ENCODE measurements around the gene C7orf25.

Gene C7orf25

GRCh38 chr7:42911454-42912447 is at the start of gene C7orf25:
Gene C7orf25 (minus strand): TSS chr7:42912070. CDS start chr7:42910900, 1,170 bp downstream.
- Histone ChIP-seq H3K4me1 (peaks cover 5% of the 10 kb centered on the region), H3K27me3 (ENCODE audit: low read depth) (no peaks in the 10 kb centered on the region), H3K9me3 (no peaks in the 10 kb centered on the region), H3K4me3 (peak within 1 kb of the TSS; percentile 39), H3K36me3 (replicated peaks) (peaks cover 20% of the 10 kb centered on the region)
- peak; percentile 88 to 96 for DNase-seq (ENCODE audit: low spot score in 2 of 2)
- in situ Hi-C loops (cut with MboI; ENCODE audit: low sequenced_read_pairs) = no loop called here

GRCh38 chr7:42961170-42961569 is 49.3 kb upstream of the C7orf25 start:
- H3K36me3 ChIP-seq (replicated peaks) = no peaks in the 10 kb centered on the region
- no peak overlapping the region for H3K4me3 ChIP-seq
- no peaks in the 10 kb centered on the region for H3K27me3 ChIP-seq (ENCODE audit: low read depth)
- DNase-seq (ENCODE audit: low spot score in 2 of 2) = no peak
- no peaks in the 10 kb centered on the region for H3K4me1 ChIP-seq
- in situ Hi-C loops (cut with MboI; ENCODE audit: low sequenced_read_pairs) = no loop called here
- H3K9me3 ChIP-seq = no peaks in the 10 kb centered on the region

- Histone ChIP-seq H3K4me3 (no peak overlapping the region), H3K9me3 (no peaks in the 10 kb centered on the region), H3K27me3 (ENCODE audit: low read depth) (no peaks in the 10 kb centered on the region), H3K4me1 (no peaks in the 10 kb centered on the region), H3K36me3 (replicated peaks) (no peaks in the 10 kb centered on the region)
- DNase-seq (ENCODE audit: low spot score in 2 of 2) = no peak
- in situ Hi-C loops (cut with MboI; ENCODE audit: low sequenced_read_pairs) = no loop called here
Measured at GRCh38 chr7:42960762-42961161, 48.9 kb upstream of the C7orf25 start.

GRCh38 chr7:42959549-42959948 is 47.7 kb upstream of the C7orf25 start:
- no peak for DNase-seq (ENCODE audit: low spot score in 2 of 2)
- Histone ChIP-seq H3K9me3 (no peaks in the 10 kb centered on the region), H3K36me3 (replicated peaks) (no peaks in the 10 kb centered on the region), H3K4me3 (no peak overlapping the region), H3K27me3 (ENCODE audit: low read depth) (no peaks in the 10 kb centered on the region), H3K4me1 (no peaks in the 10 kb centered on the region)
- in situ Hi-C loops (cut with MboI; ENCODE audit: low sequenced_read_pairs) = no loop called here

GRCh38 chr7:42956062-42956461 is 44.2 kb upstream of the C7orf25 start:
- DNase-seq (ENCODE audit: low spot score in 2 of 2) = no peak
- H3K4me1 ChIP-seq = no peaks in the 10 kb centered on the region
- in situ Hi-C loops (cut with MboI; ENCODE audit: low sequenced_read_pairs) = no loop called here
- no peaks in the 10 kb centered on the region for H3K36me3 ChIP-seq (replicated peaks)
- H3K27me3 ChIP-seq (ENCODE audit: low read depth) = no peaks in the 10 kb centered on the region; the same call in 1 of the 2 replicates
- no peak overlapping the region for H3K4me3 ChIP-seq
- H3K9me3 ChIP-seq = no peaks in the 10 kb centered on the region

- DNase-seq (ENCODE audit: low spot score in 2 of 2) = no peak
- Histone ChIP-seq H3K27me3 (ENCODE audit: low read depth) (no peaks in the 10 kb centered on the region; the same call in 1 of the 2 replicates), H3K4me3 (no peak overlapping the region), H3K4me1 (no peaks in the 10 kb centered on the region), H3K36me3 (replicated peaks) (no peaks in the 10 kb centered on the region), H3K9me3 (no peaks in the 10 kb centered on the region)
- in situ Hi-C loops (cut with MboI; ENCODE audit: low sequenced_read_pairs) = no loop called here
Measured at GRCh38 chr7:42953994-42954393, 42.1 kb upstream of the C7orf25 start.

GRCh38 chr7:42952328-42952727 is 40.5 kb upstream of the C7orf25 start:
- H3K36me3 ChIP-seq (replicated peaks) = no peaks in the 10 kb centered on the region
- no peak overlapping the region for H3K4me3 ChIP-seq
- H3K27me3 ChIP-seq (ENCODE audit: low read depth) = no peaks in the 10 kb centered on the region; the same call in 1 of the 2 replicates
- DNase-seq (ENCODE audit: low spot score in 2 of 2) = no peak
- H3K9me3 ChIP-seq = no peaks in the 10 kb centered on the region
- H3K4me1 ChIP-seq = no peaks in the 10 kb centered on the region
- in situ Hi-C loops (cut with MboI; ENCODE audit: low sequenced_read_pairs) = no loop called here

- H3K36me3 ChIP-seq (replicated peaks) = no peaks in the 10 kb centered on the region
- no peaks in the 10 kb centered on the region for H3K9me3 ChIP-seq
- DNase-seq (ENCODE audit: low spot score in 2 of 2) = no peak
- H3K4me3 ChIP-seq = no peak overlapping the region
- in situ Hi-C loops (cut with MboI; ENCODE audit: low sequenced_read_pairs) = no loop called here
- H3K4me1 ChIP-seq = no peaks in the 10 kb centered on the region
- no peaks in the 10 kb centered on the region; the same call in 1 of the 2 replicates for H3K27me3 ChIP-seq (ENCODE audit: low read depth)
Measured at GRCh38 chr7:42950417-42950816, 38.5 kb upstream of the C7orf25 start.

- H3K36me3 ChIP-seq (replicated peaks) = no peaks in the 10 kb centered on the region
- no peaks in the 10 kb centered on the region; the same call in 1 of the 2 replicates for H3K27me3 ChIP-seq (ENCODE audit: low read depth)
- H3K9me3 ChIP-seq = no peaks in the 10 kb centered on the region
- H3K4me1 ChIP-seq = no peaks in the 10 kb centered on the region
- in situ Hi-C loops (cut with MboI; ENCODE audit: low sequenced_read_pairs) = loop anchor here (25.0 kb wide), 1 partner anchor 490 kb away; no protein-coding TSS in a partner anchor
- no peak for DNase-seq (ENCODE audit: low spot score in 2 of 2)
- no peak overlapping the region for H3K4me3 ChIP-seq
Measured at GRCh38 chr7:42947521-42947920, 35.7 kb upstream of the C7orf25 start.

- no peaks in the 10 kb centered on the region for H3K9me3 ChIP-seq
- no peak for DNase-seq (ENCODE audit: low spot score in 2 of 2)
- no peaks in the 10 kb centered on the region for H3K36me3 ChIP-seq (replicated peaks)
- no peak overlapping the region for H3K4me3 ChIP-seq
- H3K4me1 ChIP-seq = no peaks in the 10 kb centered on the region
- H3K27me3 ChIP-seq (ENCODE audit: low read depth) = no peaks in the 10 kb centered on the region; the same call in 1 of the 2 replicates
- in situ Hi-C loops (cut with MboI; ENCODE audit: low sequenced_read_pairs) = loop anchor here (25.0 kb wide), 1 partner anchor 491 kb away; no protein-coding TSS in a partner anchor
Measured at GRCh38 chr7:42946627-42946950, 34.7 kb upstream of the C7orf25 start.

- in situ Hi-C loops (cut with MboI; ENCODE audit: low sequenced_read_pairs) = loop anchor here (25.0 kb wide), 1 partner anchor 491 kb away; no protein-coding TSS in a partner anchor
- no peak for DNase-seq (ENCODE audit: low spot score in 2 of 2)
- H3K9me3 ChIP-seq = no peaks in the 10 kb centered on the region
- no peak overlapping the region for H3K4me3 ChIP-seq
- no peaks in the 10 kb centered on the region for H3K36me3 ChIP-seq (replicated peaks)
- H3K4me1 ChIP-seq = no peaks in the 10 kb centered on the region
- no peaks in the 10 kb centered on the region; the same call in 1 of the 2 replicates for H3K27me3 ChIP-seq (ENCODE audit: low read depth)
Measured at GRCh38 chr7:42945821-42946626, 34.2 kb upstream of the C7orf25 start.

GRCh38 chr7:42940985-42941847 is 29.3 kb upstream of the C7orf25 start:
- no peaks in the 10 kb centered on the region for H3K4me1 ChIP-seq
- peak; percentile 51 to 86 for DNase-seq (ENCODE audit: low spot score in 2 of 2)
- peaks cover 29% of the 10 kb centered on the region for H3K36me3 ChIP-seq (replicated peaks)
- H3K27me3 ChIP-seq (ENCODE audit: low read depth) = no peaks in the 10 kb centered on the region
- in situ Hi-C loops (cut with MboI; ENCODE audit: low sequenced_read_pairs) = loop anchor here (25.0 kb wide), 1 partner anchor 496 kb away; no protein-coding TSS in a partner anchor
- H3K9me3 ChIP-seq = no peaks in the 10 kb centered on the region
- no peak overlapping the region for H3K4me3 ChIP-seq

Measured in HAP-1 (cell line).